ENCODE measurements around the gene IFFO2. TPM values are rescaled to one million over a fixed set of nuclear protein-coding genes. Genes with fewer than 3 reads are reported as not detected.

IFFO2 gene
- total and polyA plus RNA-seq, 2 of the 8 experiments (the other 6 are each of a cell fraction or from before 2014, with no cell fraction given), result 6.6 to 10.4 TPM

- no peaks in the 10 kb centered on the region for H3K79me1 ChIP-seq (ENCODE audit: low read depth, low read length)
- no peak overlapping the region for H3K4me2 ChIP-seq (ENCODE audit: insufficient read depth in 1 of 2, low read depth in 2 of 2, low read length in 2 of 2)
- no peak overlapping the region for H4K91ac ChIP-seq (replicated peaks; ENCODE audit: insufficient read length, low read length)
- H2BK120ac ChIP-seq (replicated peaks; ENCODE audit: low read depth, low read length), result no peak overlapping the region
- no peak overlapping the region for H3K27ac ChIP-seq (ENCODE audit: low read depth, low read length)
- H3K4me3 ChIP-seq (ENCODE audit: extremely low read depth in 1 of 4, insufficient read depth in 2 of 4, low read depth in 3 of 4, low read length in 4 of 4), result no peak overlapping the region
- no peak overlapping the region for H3K56ac ChIP-seq (replicated peaks; ENCODE audit: insufficient read length, low read depth, low read length)
- H3K9ac ChIP-seq (replicated peaks in 1 of 4; ENCODE audit: extremely low read depth in 1 of 4, low read depth in 3 of 4, low read length in 3 of 4), result no peak overlapping the region
- H3K14ac ChIP-seq (ENCODE audit: insufficient read length), result no peak overlapping the region
- no peak overlapping the region for H4K5ac ChIP-seq (ENCODE audit: insufficient read length, low read depth, low read length)
- DNase-seq (ENCODE audit: low read depth in 1 of 2, low spot score in 2 of 2), result no peak
- no peaks in the 10 kb centered on the region for H4K20me1 ChIP-seq (replicated peaks in 1 of 2; ENCODE audit: control insufficient read depth in 1 of 2, insufficient read depth in 2 of 2, low read length in 2 of 2)
- ChIA-PET CTCF (ENCODE audit: partially characterized antibody) (interaction anchor here (1.2 kb wide), 1 partner anchor 51 kb away, joined by 3 read pairs; no protein-coding TSS in a partner anchor), POLR2A (ENCODE audit: partially characterized antibody) (no interaction called here)
- H3K4me1 ChIP-seq (replicated peaks in 1 of 4; ENCODE audit: control insufficient read depth in 3 of 4, insufficient read depth in 4 of 4, low read length in 3 of 4), result no peaks in the 10 kb centered on the region
- no peak overlapping the region for H3K23ac ChIP-seq (ENCODE audit: insufficient read length)
- peaks cover 0 to 2% of the 10 kb centered on the region in 2 experiments; a peak in 1 of 4 replicates for H3K9me3 ChIP-seq (ENCODE audit: insufficient read depth in 2 of 2, low read depth in 1 of 2, low read length in 1 of 2)
- H2BK15ac ChIP-seq (ENCODE audit: low read length), result 0 out of 2 replicates have a peak overlapping the region, but pooled peaks have one; percentile 14
- H2AK5ac ChIP-seq (ENCODE audit: low read depth, low read length), result 0 out of 2 replicates have a peak overlapping the region, but pooled peaks have one; percentile 10
- H3K27me3 ChIP-seq (replicated peaks in 1 of 4; ENCODE audit: control insufficient read depth in 3 of 4, extremely low read depth in 1 of 4, insufficient read depth in 3 of 4, low read length in 3 of 4), result no peaks in the 10 kb centered on the region; a peak in 1 of 7 replicates
- H3K23me2 ChIP-seq (ENCODE audit: low read depth, low read length), result no peaks in the 10 kb centered on the region
- no peak overlapping the region for H2BK20ac ChIP-seq (ENCODE audit: low read length)
- H2BK12ac ChIP-seq (ENCODE audit: low read depth, low read length), result no peak overlapping the region
- FAIRE-seq, result no peak
- H2AFZ ChIP-seq (ENCODE audit: low read length), result no peak overlapping the region
- H4K8ac ChIP-seq (ENCODE audit: extremely low read depth, insufficient read depth, low read length), result no peak overlapping the region
- H2BK5ac ChIP-seq (ENCODE audit: low read depth, low read length), result no peak overlapping the region
- no peaks in the 10 kb centered on the region for H3K79me2 ChIP-seq (ENCODE audit: control insufficient read depth in 1 of 2, insufficient read depth in 2 of 2, low read length in 2 of 2)
- no peak overlapping the region for H3K18ac ChIP-seq (ENCODE audit: extremely low read depth, low read length)
- WGBS, 2 experiments (ENCODE audit: extremely low coverage in 1 of 2, insufficient coverage in 1 of 2, insufficient read length in 1 of 2, insufficient replicate concordance in 2 of 2, low coverage in 1 of 2, low lambda C conversion rate in 2 of 2, missing lambda C conversion rate in 1 of 2), result 79% methylated on average over 6 of the region's 6 CpGs; no CpG with 5 or more reads in 1 of the 2 experiments
- H3K36me3 ChIP-seq (ENCODE audit: control insufficient read depth in 2 of 4, insufficient read depth in 4 of 4, low read length in 3 of 4), result no peaks in the 10 kb centered on the region
- H3K4ac ChIP-seq (replicated peaks; ENCODE audit: insufficient read length, low read depth, low read length), result no peak overlapping the region
- TF ChIP-seq RFX5 (IDR thresholded peaks at IDR 0.05; ENCODE audit: borderline replicate concordance, low read depth, low read length) (no peak), MAFK (IDR thresholded peaks at IDR 0.05; ENCODE audit: low read depth, low read length) (no peak), GABPA (IDR thresholded peaks at IDR 0.05; ENCODE audit: borderline replicate concordance, insufficient read depth, low read length) (no peak), TCF12 (IDR thresholded peaks at IDR 0.05; ENCODE audit: low read depth, low read length) (no peak), SIRT6 (IDR thresholded peaks at IDR 0.05; ENCODE audit: low read length) (no peak), E2F6 (IDR thresholded peaks at IDR 0.05) (no peak), CBX8 (IDR thresholded peaks at IDR 0.05; ENCODE audit: borderline replicate concordance, low read depth, low read length) (no peak), ATF3 (IDR thresholded peaks at IDR 0.05; ENCODE audit: insufficient read depth, low read depth, low read length) (no peak), NANOG (IDR thresholded peaks at IDR 0.05; ENCODE audit: insufficient read depth, low read depth, low read length, poor library complexity, severe bottlenecking) (no peak), PHF8 (conservative IDR thresholded peaks at IDR 0.05; ENCODE audit: low read depth, low read length) (no peak), TBP (IDR thresholded peaks at IDR 0.05; ENCODE audit: low read depth, low read length) (no peak), HDAC6 (IDR thresholded peaks at IDR 0.05; ENCODE audit: low read depth, low read length) (no peak)
These were observed 40.2 kb upstream of the IFFO2 start for GRCh38 chr1:18996548-18997177.
